Left ventricle myocardium superior (tissue), 1 donor: ENCODE results near the gene CDK18. TPM values are rescaled to one million over a fixed set of nuclear protein-coding genes. Genes with fewer than 3 reads are reported as not detected.

ENCODE experiments used
- ATAC-seq: fragments of 200-7000 bp; cut with Tn5 transposase; one replicate; pipeline ENCODE4 v1.9.1; 2020; ENCODE audit warnings: mild to moderate bottlenecking, moderate library complexity
- DNase-seq: peaks from one replicate; pipeline ENCODE4 v3.0.0-alpha.2; 2020
- intact Hi-C: fragments of 100-400 bp; cut with micrococcal nuclease; formaldehyde crosslinking; loops from one replicate; pipeline ENCODE4 v1.11.0; 2022
- total RNA-seq: library from RNA; stranded (reverse); fragmentation: NEBNext Ultra II Directional; extraction: Animal tissue kit (Norgen Biotek cat#: 25700); gene quantifications from one replicate; pipeline ENCODE4 v1.2.1, GENCODE V29; 2021
- donor health status: DM: no; HTN: yes; CAD: no; lungs with severe emphysema.

CDK18 gene
- total RNA-seq, 1 donor from 2014 or later = 209 TPM

- DNase-seq (no peak), ATAC-seq (no peak)
- intact Hi-C loops = no loop called here
These were observed 43.7 kb downstream of the CDK18 start for GRCh38 chr1:205547936-205548827.

GRCh38 chr1:205554026-205554811, 49.8 kb downstream of the CDK18 start:
- ATAC-seq (no peak), DNase-seq (no peak)
- intact Hi-C loops = no loop called here

GRCh38 chr1:205561501-205562203, 57.2 kb downstream of the CDK18 start:
- intact Hi-C loops = no loop called here
- DNase-seq = no peak
- ATAC-seq = no peak

- no peak for ATAC-seq
- intact Hi-C loops = no loop called here
- no peak for DNase-seq
These were observed 59.5 kb downstream of the CDK18 start for GRCh38 chr1:205563927-205564441.

GRCh38 chr1:205565799-205566198, 61.3 kb downstream of the CDK18 start:
- ATAC-seq (no peak), DNase-seq (no peak)
- intact Hi-C loops = no loop called here

- no peak for DNase-seq
- no peak for ATAC-seq
- intact Hi-C loops = no loop called here
These were observed 63.2 kb downstream of the CDK18 start for GRCh38 chr1:205567716-205568115.

GRCh38 chr1:205568135-205568468, 63.6 kb downstream of the CDK18 start:
- intact Hi-C loops = no loop called here
- DNase-seq (no peak), ATAC-seq (no peak)

- intact Hi-C loops = no loop called here
- ATAC-seq = peak; percentile 38
- peak; percentile 43 for DNase-seq
These were observed 64.2 kb downstream of the CDK18 start for GRCh38 chr1:205568469-205569361.

GRCh38 chr1:205569411-205570172, 65.1 kb downstream of the CDK18 start:
- DNase-seq = no peak
- peak; percentile 20 for ATAC-seq
- intact Hi-C loops = no loop called here

GRCh38 chr1:205570173-205570501, 65.7 kb downstream of the CDK18 start:
- no peak for DNase-seq
- intact Hi-C loops = no loop called here
- no peak for ATAC-seq

- DNase-seq (no peak), ATAC-seq (no peak)
- intact Hi-C loops = no loop called here
These were observed 66.5 kb downstream of the CDK18 start for GRCh38 chr1:205570796-205571537.

GRCh38 chr1:205571747-205572146, 67.3 kb downstream of the CDK18 start:
- intact Hi-C loops = no loop called here
- ATAC-seq = no peak
- no peak for DNase-seq

GRCh38 chr1:205572421-205572820, 68.0 kb downstream of the CDK18 start:
- no peak for ATAC-seq
- no peak for DNase-seq
- intact Hi-C loops = no loop called here

- intact Hi-C loops = no loop called here
- no peak for ATAC-seq
- no peak for DNase-seq
These were observed 70.9 kb downstream of the CDK18 start for GRCh38 chr1:205575294-205575885.

- no peak for ATAC-seq
- intact Hi-C loops = no loop called here
- no peak for DNase-seq
These were observed 71.5 kb downstream of the CDK18 start for GRCh38 chr1:205576011-205576410.

- intact Hi-C loops = no loop called here
- ATAC-seq (no peak), DNase-seq (no peak)
These were observed 72.6 kb downstream of the CDK18 start for GRCh38 chr1:205576805-205577761.
